Mononuclear cell (primary cell): ENCODE measurements around the gene SORBS1. TPM values are rescaled to one million over a fixed set of nuclear protein-coding genes. Genes with fewer than 3 reads are reported as not detected.

ENCODE experiments used
- H3K27me3 ChIP-seq: 2 replicates; pipeline ENCODE4 v1.6.0; 2011; ENCODE audit warnings: low read length, control low read depth; ENCODE audit not compliant: insufficient read depth
- H3K4me1 ChIP-seq: 2 replicates; pipeline ENCODE4 v1.5.1; 2011; ENCODE audit warnings: mild to moderate bottlenecking, low read length, control low read depth; ENCODE audit not compliant: insufficient read depth
- H3K4me3 ChIP-seq: 2 replicates; pipeline ENCODE4 v1.5.1; 2011; ENCODE audit warnings: mild to moderate bottlenecking, low read length, moderate library complexity
- H3K9me3 ChIP-seq: 2 replicates; pipeline ENCODE4 v1.5.1; 2011; ENCODE audit warnings: low read depth, mild to moderate bottlenecking, control low read depth, low read length
- total RNA-seq: library from RNA; depleted of rRNA; stranded (reverse); fragments of >200 nt; gene quantifications from one replicate; pipeline ENCODE4 v1.2.3, GENCODE V29; 2012

The SORBS1 gene
- total RNA-seq, 1 donor = 5.2 TPM

GRCh38 chr10:95394161-95394880, 166.8 kb downstream of the SORBS1 start:
- H3K27me3 ChIP-seq = no peaks in the 10 kb centered on the region
- no peaks in the 10 kb centered on the region for H3K9me3 ChIP-seq
- no peak overlapping the region for H3K4me3 ChIP-seq
- no peaks in the 10 kb centered on the region for H3K4me1 ChIP-seq

GRCh38 chr10:95392681-95393164, 168.4 kb downstream of the SORBS1 start:
- no peaks in the 10 kb centered on the region for H3K4me1 ChIP-seq
- no peaks in the 10 kb centered on the region for H3K9me3 ChIP-seq
- no peaks in the 10 kb centered on the region for H3K27me3 ChIP-seq
- no peak overlapping the region for H3K4me3 ChIP-seq

GRCh38 chr10:95392217-95392584, 169.0 kb downstream of the SORBS1 start:
- no peaks in the 10 kb centered on the region for H3K9me3 ChIP-seq
- H3K4me3 ChIP-seq = no peak overlapping the region
- H3K27me3 ChIP-seq = no peaks in the 10 kb centered on the region
- H3K4me1 ChIP-seq = no peaks in the 10 kb centered on the region

- no peak overlapping the region for H3K4me3 ChIP-seq
- H3K9me3 ChIP-seq = no peaks in the 10 kb centered on the region
- H3K27me3 ChIP-seq = no peaks in the 10 kb centered on the region
- H3K4me1 ChIP-seq = no peaks in the 10 kb centered on the region
Observed at GRCh38 chr10:95391581-95392216, 169.5 kb downstream of the SORBS1 start.

GRCh38 chr10:95391164-95391563, 170.0 kb downstream of the SORBS1 start:
- H3K4me3 ChIP-seq = no peak overlapping the region
- H3K9me3 ChIP-seq = no peaks in the 10 kb centered on the region
- no peaks in the 10 kb centered on the region for H3K27me3 ChIP-seq
- H3K4me1 ChIP-seq = no peaks in the 10 kb centered on the region

- Histone ChIP-seq H3K4me1 (no peaks in the 10 kb centered on the region), H3K9me3 (no peaks in the 10 kb centered on the region), H3K4me3 (no peak overlapping the region), H3K27me3 (no peaks in the 10 kb centered on the region)
Observed at GRCh38 chr10:95389982-95390381, 171.2 kb downstream of the SORBS1 start.

- no peaks in the 10 kb centered on the region for H3K27me3 ChIP-seq
Observed at GRCh38 chr10:95389176-95389575, 172.0 kb downstream of the SORBS1 start.

GRCh38 chr10:95388539-95388938, 172.6 kb downstream of the SORBS1 start:
- no peaks in the 10 kb centered on the region for H3K27me3 ChIP-seq

More at GRCh38 chr10:95389176-95389575, 172.0 kb downstream of the SORBS1 start:
- H3K4me1 ChIP-seq = no peaks in the 10 kb centered on the region
- no peak overlapping the region for H3K4me3 ChIP-seq
- no peaks in the 10 kb centered on the region for H3K9me3 ChIP-seq

GRCh38 chr10:95388109-95388471, 173.1 kb downstream of the SORBS1 start:
- no peak overlapping the region for H3K4me3 ChIP-seq
- H3K4me1 ChIP-seq = no peaks in the 10 kb centered on the region
- no peaks in the 10 kb centered on the region for H3K27me3 ChIP-seq
- H3K9me3 ChIP-seq = no peaks in the 10 kb centered on the region

More at GRCh38 chr10:95388539-95388938, 172.6 kb downstream of the SORBS1 start:
- no peaks in the 10 kb centered on the region for H3K4me1 ChIP-seq
- no peaks in the 10 kb centered on the region for H3K9me3 ChIP-seq
- no peak overlapping the region for H3K4me3 ChIP-seq

- Histone ChIP-seq H3K27me3 (no peaks in the 10 kb centered on the region), H3K4me3 (no peak overlapping the region), H3K4me1 (no peaks in the 10 kb centered on the region), H3K9me3 (no peaks in the 10 kb centered on the region)
Observed at GRCh38 chr10:95384011-95384704, 177.0 kb downstream of the SORBS1 start.

- Histone ChIP-seq H3K9me3 (no peaks in the 10 kb centered on the region), H3K4me3 (no peak overlapping the region), H3K27me3 (no peaks in the 10 kb centered on the region), H3K4me1 (no peaks in the 10 kb centered on the region)
Observed at GRCh38 chr10:95382596-95382995, 178.6 kb downstream of the SORBS1 start.

GRCh38 chr10:95382174-95382573, 179.0 kb downstream of the SORBS1 start:
- Histone ChIP-seq H3K4me3 (no peak overlapping the region), H3K27me3 (no peaks in the 10 kb centered on the region), H3K4me1 (no peaks in the 10 kb centered on the region), H3K9me3 (no peaks in the 10 kb centered on the region)

- no peaks in the 10 kb centered on the region for H3K27me3 ChIP-seq
- no peak overlapping the region for H3K4me3 ChIP-seq
- H3K4me1 ChIP-seq = no peaks in the 10 kb centered on the region
- H3K9me3 ChIP-seq = no peaks in the 10 kb centered on the region
Observed at GRCh38 chr10:95377950-95378349, 183.2 kb downstream of the SORBS1 start.

GRCh38 chr10:95375418-95375817, 185.8 kb downstream of the SORBS1 start:
- Histone ChIP-seq H3K4me3 (no peak overlapping the region), H3K9me3 (no peaks in the 10 kb centered on the region), H3K27me3 (no peaks in the 10 kb centered on the region), H3K4me1 (no peaks in the 10 kb centered on the region)

- H3K4me1 ChIP-seq = no peaks in the 10 kb centered on the region
- no peak overlapping the region for H3K4me3 ChIP-seq
- H3K27me3 ChIP-seq = no peaks in the 10 kb centered on the region
- H3K9me3 ChIP-seq = no peaks in the 10 kb centered on the region
Observed at GRCh38 chr10:95374597-95375209, 186.5 kb downstream of the SORBS1 start.
